Spleen (tissue), 11 donors: ENCODE data around the gene ZNF862. TPM values are rescaled to one million over a fixed set of nuclear protein-coding genes. Genes with fewer than 3 reads are reported as not detected.

Experiments
- DNase-seq: peaks from one replicate; pipeline ENCODE4 v3.0.0-alpha.2; 2020
- H3K27ac ChIP-seq, 8 donors: fragments of 200-600 bp; sonication (generic) in 7 of 8; 1 replicate in 4 of 8; 2 replicates in 4 of 8; pipeline versions ENCODE4 v1.5.0 to v1.8.0; 2016 to 2021; ENCODE audit warnings: inconsistent platforms in 4 of 8, mild to moderate bottlenecking in 4 of 8, moderate library complexity in 1 of 8
- H3K27me3 ChIP-seq, 7 donors: fragments of 200-600 bp; sonication (generic) in 6 of 7; replicated peaks in 1 of 7; 1 replicate in 4 of 7; 2 replicates in 3 of 7; pipeline versions ENCODE4 v1.5.0 to v1.8.0; 2016 to 2021; ENCODE audit warnings: inconsistent platforms in 3 of 7, mild to moderate bottlenecking in 1 of 7
- H3K36me3 ChIP-seq, 6 donors: fragments of 200-600 bp; sonication (generic) in 5 of 6; 1 replicate in 4 of 6; 2 replicates in 2 of 6; pipeline versions ENCODE4 v1.5.0 to v1.8.0; 2016 to 2021; ENCODE audit warnings: inconsistent platforms in 2 of 6
- H3K4me1 ChIP-seq, 6 donors: fragments of 200-600 bp; sonication (generic) in 5 of 6; 1 replicate in 3 of 6; 2 replicates in 3 of 6; pipeline versions ENCODE4 v1.5.0 to v1.8.0; 2016 to 2021; ENCODE audit warnings: inconsistent platforms in 3 of 6
- H3K4me3 ChIP-seq, 8 donors: fragments of 200-600 bp; sonication (generic) in 7 of 8; 1 replicate in 4 of 8; 2 replicates in 4 of 8; pipeline versions ENCODE4 v1.5.0 to v1.8.0; 2016 to 2021; ENCODE audit warnings: inconsistent platforms in 4 of 8, mild to moderate bottlenecking in 4 of 8, moderate library complexity in 2 of 8
- H3K9me3 ChIP-seq, 8 donors: fragments of 200-600 bp; sonication (generic) in 7 of 8; 1 replicate in 4 of 8; 2 replicates in 4 of 8; pipeline versions ENCODE4 v1.5.0 to v1.8.0; 2016 to 2021; ENCODE audit warnings: inconsistent platforms in 4 of 8
- CTCF ChIP-seq, 11 experiments: fragments of 200-600 bp in 7 of 11; fragments of 450-650 bp in 4 of 11; sonication (generic) in 4 of 11; IDR thresholded peaks in 8 of 11; conservative IDR thresholded peaks in 3 of 11; 1 replicate in 7 of 11; 2 replicates in 4 of 11; pipeline versions ENCODE4 v1.4.0 to v1.8.0; 2016 to 2021; ENCODE audit warnings: antibody characterized with exemption in 11 of 11, inconsistent platforms in 4 of 11, mild to moderate bottlenecking in 1 of 11
- POLR2A ChIP-seq, 3 donors: fragments of 450-650 bp; IDR thresholded peaks; one replicate each; pipeline ENCODE4 v1.5.1; 2017; ENCODE audit warnings: antibody characterized with exemption in 3 of 3, mild to moderate bottlenecking in 1 of 3
- POLR2AphosphoS5 ChIP-seq, 3 donors: sonication (generic); formaldehyde crosslinking; IDR thresholded peaks; one replicate each; pipeline ENCODE4 v1.5.1; 2017; ENCODE audit warnings: antibody characterized with exemption in 3 of 3
- WGBS, 5 donors: extraction: QIAGEN DNeasy Blood & Tissue Kit in 3 of 5; methylation state at CpG; one replicate each; pipeline versions ENCODE4 v1.1.5 to v1.1.7; 2013 to 2018; 5-methylcytosine and 5-hydroxymethylcytosine counted together
- intact Hi-C: fragments of 100-400 bp; cut with DNase I; formaldehyde crosslinking; loops from one replicate; pipeline ENCODE4 v1.15.0; 2023; ENCODE audit warnings: low total_unique reads
- polyA plus RNA-seq, 3 donors: library from polyadenylated mRNA; stranded (reverse); fragments of 200-250 nt; gene quantifications; one replicate each; pipeline ENCODE4 v1.2.1, GENCODE V29; 2013
- total RNA-seq, 7 donors: library from RNA; depleted of rRNA in 3 of 7; stranded (reverse); fragments of >200 nt in 3 of 7; fragmentation: NEBNext Ultra II Directional in 4 of 7; extraction: Animal tissue kit (Norgen Biotek cat#: 25700) in 4 of 7; gene quantifications; one replicate each; pipeline versions ENCODE4 v1.1.0 to v1.2.1, GENCODE V29; 2016 to 2021
- donor health status: healthy with polysubstance abuse.
- donor health status: DM: no; HTN: no; CAD: no; lungs with moderate emphysema.
- donor health status: DM: no; HTN: no; CAD: no.
- donor health status: Bipolar disorder and iron deficiency.
- donor health status: healthy.
- donor health status: DM: no; HTN: no; CAD: no.
- donor health status: DM: yes; HTN: yes; CAD: no.

ZNF862 gene
- total and polyA plus RNA-seq, 10 donors = 4.4 to 39.8 (median 25.4) TPM

- Histone ChIP-seq H3K27me3 (peaks cover 0 to 15% (median 0%) of the 10 kb centered on the region in 7 donors), H3K4me3 (no peak overlapping the region), H3K36me3 (peaks cover 0 to 16% (median under 1%) of the 10 kb centered on the region in 6 donors), H3K4me1 (peaks cover 43 to 99% (median 90%) of the 10 kb centered on the region in 6 donors), H3K27ac (peak overlapping the region in 6 of 8 donors; percentile 20 to 83 (median 68)), H3K9me3 (no peaks in the 10 kb centered on the region)
- intact Hi-C loops = no loop called here
- no peak for DNase-seq
- 56 to 73% (median 67%) methylated on average over 3 of the region's 3 CpGs; no CpG with 5 or more reads in 1 of the 5 donors for WGBS, 5 donors
- TF ChIP-seq POLR2A (IDR thresholded peaks at IDR 0.05) (no peak), POLR2AphosphoS5 (IDR thresholded peaks at IDR 0.05) (no peak), CTCF (IDR thresholded peaks at IDR 0.05 in 8 of 11, conservative IDR thresholded peaks at IDR 0.05 in 3 of 11) (no peak)
Observed at GRCh38 chr7:149870274-149870673, 32.1 kb downstream of the ZNF862 start.

- no peak for DNase-seq
- 80 to 92% (median 90%) methylated on average over 9 to 12 of the region's 12 CpGs for WGBS, 5 donors
Observed at GRCh38 chr7:149870701-149871483, 32.7 kb downstream of the ZNF862 start.

GRCh38 chr7:149871576-149871975 is 33.4 kb downstream of the ZNF862 start:
- intact Hi-C loops = no loop called here
- peak overlapping the region in 4 of 8 donors; percentile 24 to 83 (median 70) for H3K27ac ChIP-seq
- no peak for TF ChIP-seq POLR2AphosphoS5 (IDR thresholded peaks at IDR 0.05)
- no peak for TF ChIP-seq CTCF (IDR thresholded peaks at IDR 0.05 in 8 of 11, conservative IDR thresholded peaks at IDR 0.05 in 3 of 11)
- TF ChIP-seq POLR2A (IDR thresholded peaks at IDR 0.05) = no peak
- no peak overlapping the region for H3K4me3 ChIP-seq
- H3K4me1 ChIP-seq = peaks cover 36 to 96% (median 77%) of the 10 kb centered on the region in 6 donors
- 88 to 100% (median 96%) methylated on average over 1 of the region's 1 CpG for WGBS, 5 donors
- peaks cover 0 to 14% (median 0%) of the 10 kb centered on the region in 6 donors for H3K36me3 ChIP-seq
- peaks cover 0 to 15% (median 0%) of the 10 kb centered on the region in 7 donors for H3K27me3 ChIP-seq
- DNase-seq = no peak
- no peaks in the 10 kb centered on the region for H3K9me3 ChIP-seq

More at GRCh38 chr7:149870701-149871483, 32.7 kb downstream of the ZNF862 start:
- H3K4me3 ChIP-seq = no peak overlapping the region
- intact Hi-C loops = no loop called here
- peaks cover 0 to 15% (median 0%) of the 10 kb centered on the region in 7 donors for H3K27me3 ChIP-seq
- TF ChIP-seq CTCF (IDR thresholded peaks at IDR 0.05 in 8 of 11, conservative IDR thresholded peaks at IDR 0.05 in 3 of 11) = no peak
- TF ChIP-seq POLR2A (IDR thresholded peaks at IDR 0.05) = no peak
- TF ChIP-seq POLR2AphosphoS5 (IDR thresholded peaks at IDR 0.05) = no peak
- H3K27ac ChIP-seq = peak overlapping the region in 7 of 8 donors; percentile 20 to 83 (median 62)
- no peaks in the 10 kb centered on the region for H3K9me3 ChIP-seq
- H3K4me1 ChIP-seq = peaks cover 43 to 99% (median 84%) of the 10 kb centered on the region in 6 donors
- peaks cover 0 to 19% (median 0%) of the 10 kb centered on the region in 6 donors for H3K36me3 ChIP-seq
